UCSD-AML1 (cell line): ENCODE measurements around the gene HDAC4.

Experiments
- DNase-seq: peaks from one replicate; lab custom pipeline; 2025; ENCODE audit not compliant: unreplicated experiment; lab: John Stamatoyannopoulos, UW

The HDAC4 gene

GRCh38 chr2:239244625-239245024 is 156.2 kb downstream of the HDAC4 start:
- DNase-seq = no peak

GRCh38 chr2:239241431-239241960 is 159.3 kb downstream of the HDAC4 start:
- no peak for DNase-seq

- no peak for DNase-seq
Observed at GRCh38 chr2:239240414-239240881, 160.4 kb downstream of the HDAC4 start.

- DNase-seq = no peak
Observed at GRCh38 chr2:239239607-239240413, 161.0 kb downstream of the HDAC4 start.

- no peak for DNase-seq
Observed at GRCh38 chr2:239238839-239239606, 161.8 kb downstream of the HDAC4 start.

GRCh38 chr2:239238381-239238780 is 162.4 kb downstream of the HDAC4 start:
- no peak for DNase-seq

GRCh38 chr2:239236808-239237205 is 164.0 kb downstream of the HDAC4 start:
- no peak for DNase-seq

GRCh38 chr2:239236043-239236807 is 164.6 kb downstream of the HDAC4 start:
- no peak for DNase-seq

- no peak for DNase-seq
Observed at GRCh38 chr2:239235311-239235710, 165.5 kb downstream of the HDAC4 start.

GRCh38 chr2:239234191-239235175 is 166.3 kb downstream of the HDAC4 start:
- DNase-seq = no peak

GRCh38 chr2:239233576-239233975 is 167.2 kb downstream of the HDAC4 start:
- no peak for DNase-seq

GRCh38 chr2:239232195-239232578 is 168.6 kb downstream of the HDAC4 start:
- DNase-seq = no peak

GRCh38 chr2:239231231-239232194 is 169.3 kb downstream of the HDAC4 start:
- no peak for DNase-seq

- DNase-seq = no peak
Observed at GRCh38 chr2:239230318-239231052, 170.3 kb downstream of the HDAC4 start.

- no peak for DNase-seq
Observed at GRCh38 chr2:239229545-239230279, 171.1 kb downstream of the HDAC4 start.

GRCh38 chr2:239227661-239228371 is 173.0 kb downstream of the HDAC4 start:
- no peak for DNase-seq
